IgD-negative memory B cell (primary cell): ENCODE measurements around the gene CYP2D6. TPM values are rescaled to one million over a fixed set of nuclear protein-coding genes. Genes with fewer than 3 reads are reported as not detected.

ENCODE experiments used
- H3K27ac Mint-ChIP-seq, 3 donors: one replicate each; pipeline ENCODE4 v1.8.0; 2020 to 2022; ENCODE audit warnings: mild to moderate bottlenecking in 3 of 3, mixed read lengths in 3 of 3, moderate library complexity in 1 of 3
- H3K27me3 Mint-ChIP-seq: one replicate; pipeline ENCODE4 v1.8.0; 2021; ENCODE audit warnings: mixed read lengths
- H3K36me3 Mint-ChIP-seq: one replicate; pipeline ENCODE4 v1.8.0; 2020; ENCODE audit warnings: mild to moderate bottlenecking, mixed read lengths
- H3K4me1 Mint-ChIP-seq, 3 donors: one replicate each; pipeline ENCODE4 v1.8.0; 2020 to 2022; ENCODE audit warnings: mixed read lengths in 3 of 3, mild to moderate bottlenecking in 1 of 3
- H3K4me3 Mint-ChIP-seq, 4 donors: one replicate each; pipeline ENCODE4 v1.8.0; 2020 to 2022; ENCODE audit warnings: mild to moderate bottlenecking in 4 of 4, mixed read lengths in 4 of 4, moderate library complexity in 3 of 4
- H3K9me3 Mint-ChIP-seq, 3 donors: one replicate each; pipeline ENCODE4 v1.8.0; 2020 to 2021; ENCODE audit warnings: mixed read lengths in 3 of 3, mild to moderate bottlenecking in 1 of 3
- polyA plus RNA-seq: library from polyadenylated mRNA; unstranded; fragments of 300-500 nt; fragmentation: Illumina TruSeq; gene quantifications from one replicate; pipeline ENCODE4 v1.2.3, GENCODE V29; 2021

CYP2D6 gene
- polyA plus RNA-seq, 1 donor from 2014 or later, result not detected

- H3K27me3 Mint-ChIP-seq, result no peaks in the 10 kb centered on the region
- H3K9me3 Mint-ChIP-seq, result no peaks in the 10 kb centered on the region
- H3K27ac Mint-ChIP-seq, result peak within 1 kb of the TSS; percentile 92 to 99 (median 99)
- H3K4me3 Mint-ChIP-seq, result peak within 1 kb of the TSS; percentile 95 to 99 (median 98)
- peaks cover 3% of the 10 kb centered on the region for H3K36me3 Mint-ChIP-seq
- H3K4me1 Mint-ChIP-seq, result peaks cover 15 to 30% (median 21%) of the 10 kb centered on the region in 3 donors
Observed at GRCh38 chr22:42090596-42091454, 39.8 kb downstream of the CYP2D6 start, which contains the start of gene NDUFA6. NDUFA6 (minus strand) TSS chr22:42090772; CDS start chr22:42090744, 28 bp downstream.

- H3K27ac Mint-ChIP-seq, result peak overlapping the region in 1 of 3 donors; percentile 83
- peak overlapping the region in 1 of 4 donors; percentile 74 for H3K4me3 Mint-ChIP-seq
Observed at GRCh38 chr22:42086051-42086450, 44.6 kb downstream of the CYP2D6 start.

DNA sequence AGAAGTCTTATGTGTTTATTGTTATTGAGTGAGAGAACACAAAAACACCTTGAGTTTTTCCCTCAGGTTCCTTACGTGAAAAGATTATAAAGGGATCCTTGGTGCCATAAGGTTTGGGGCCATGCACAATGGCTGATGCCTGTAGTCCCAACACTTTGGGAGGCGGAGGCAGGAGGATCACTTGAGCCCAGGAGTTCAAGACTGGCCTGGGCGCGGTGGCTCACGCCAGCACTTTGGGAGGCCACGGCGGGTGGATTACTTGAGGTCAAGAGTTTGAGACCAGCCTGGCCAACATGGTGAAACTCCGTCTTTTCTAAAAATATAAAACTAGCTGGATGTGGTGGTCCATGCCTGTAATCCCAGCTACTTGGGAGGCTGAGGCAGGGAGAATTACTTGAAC is 45.7 kb downstream of the CYP2D6 start:
- H3K4me1 Mint-ChIP-seq, result peaks cover 21 to 38% (median 29%) of the 10 kb centered on the region in 3 donors
- no peak overlapping the region for H3K27ac Mint-ChIP-seq
- H3K27me3 Mint-ChIP-seq, result no peaks in the 10 kb centered on the region
- no peaks in the 10 kb centered on the region for H3K9me3 Mint-ChIP-seq
- H3K36me3 Mint-ChIP-seq, result peaks cover 5% of the 10 kb centered on the region
- H3K4me3 Mint-ChIP-seq, result peak overlapping the region in 1 of 4 donors; percentile 71

More at GRCh38 chr22:42086051-42086450, 44.6 kb downstream of the CYP2D6 start:
- Mint-ChIP-seq H3K9me3 (no peaks in the 10 kb centered on the region), H3K36me3 (peaks cover 4% of the 10 kb centered on the region), H3K27me3 (no peaks in the 10 kb centered on the region), H3K4me1 (peaks cover 20 to 34% (median 33%) of the 10 kb centered on the region in 3 donors)

DNA sequence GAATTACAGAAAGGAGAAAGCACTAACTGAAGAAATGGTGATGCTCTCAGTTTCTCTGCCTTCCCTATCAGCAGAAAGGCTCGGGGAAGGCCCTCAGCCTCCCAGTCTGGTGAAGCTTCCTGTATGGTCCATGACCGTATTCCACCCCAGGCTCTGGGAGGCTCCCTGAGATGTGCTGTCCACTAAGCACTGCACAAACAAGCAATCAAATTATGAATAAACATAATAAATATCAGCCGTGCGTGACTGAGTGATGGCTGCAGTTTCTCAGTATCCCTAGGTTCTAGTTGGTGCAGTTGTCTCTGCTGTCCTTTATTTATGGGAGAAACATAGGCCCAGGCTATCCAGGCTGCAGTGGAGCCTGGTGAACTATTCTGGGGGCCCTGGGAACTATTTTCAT is 47.5 kb downstream of the CYP2D6 start:
- peak overlapping the region in 1 of 3 donors; percentile 23 for H3K27ac Mint-ChIP-seq
- peak overlapping the region in 1 of 4 donors; percentile 84 for H3K4me3 Mint-ChIP-seq
- peaks cover 5% of the 10 kb centered on the region for H3K36me3 Mint-ChIP-seq
- H3K27me3 Mint-ChIP-seq, result no peaks in the 10 kb centered on the region
- H3K9me3 Mint-ChIP-seq, result no peaks in the 10 kb centered on the region
- peaks cover 17 to 32% (median 25%) of the 10 kb centered on the region in 3 donors for H3K4me1 Mint-ChIP-seq

GRCh38 chr22:42080287-42080686 is 50.3 kb downstream of the CYP2D6 start:
- Mint-ChIP-seq H3K27me3 (no peaks in the 10 kb centered on the region), H3K36me3 (peaks cover 5% of the 10 kb centered on the region), H3K4me3 (peak overlapping the region; percentile 84 to 100 (median 96)), H3K27ac (peak overlapping the region; percentile 86 to 99 (median 99)), H3K9me3 (no peaks in the 10 kb centered on the region), H3K4me1 (peaks cover 13 to 28% (median 17%) of the 10 kb centered on the region in 3 donors)

- peak within 1 kb of the TSS; percentile 84 to 100 (median 96) for H3K4me3 Mint-ChIP-seq
- H3K27ac Mint-ChIP-seq, result peak within 1 kb of the TSS; percentile 86 to 99 (median 99)
- no peaks in the 10 kb centered on the region for H3K9me3 Mint-ChIP-seq
- H3K36me3 Mint-ChIP-seq, result peaks cover 5% of the 10 kb centered on the region
- no peaks in the 10 kb centered on the region for H3K27me3 Mint-ChIP-seq
- H3K4me1 Mint-ChIP-seq, result peaks cover 13 to 33% (median 16%) of the 10 kb centered on the region in 3 donors
Observed at GRCh38 chr22:42079319-42080251, 51.0 kb downstream of the CYP2D6 start, which contains the start of gene SMDT1. SMDT1 (plus strand) TSS chr22:42079700; CDS start chr22:42079769, 69 bp downstream.

DNA sequence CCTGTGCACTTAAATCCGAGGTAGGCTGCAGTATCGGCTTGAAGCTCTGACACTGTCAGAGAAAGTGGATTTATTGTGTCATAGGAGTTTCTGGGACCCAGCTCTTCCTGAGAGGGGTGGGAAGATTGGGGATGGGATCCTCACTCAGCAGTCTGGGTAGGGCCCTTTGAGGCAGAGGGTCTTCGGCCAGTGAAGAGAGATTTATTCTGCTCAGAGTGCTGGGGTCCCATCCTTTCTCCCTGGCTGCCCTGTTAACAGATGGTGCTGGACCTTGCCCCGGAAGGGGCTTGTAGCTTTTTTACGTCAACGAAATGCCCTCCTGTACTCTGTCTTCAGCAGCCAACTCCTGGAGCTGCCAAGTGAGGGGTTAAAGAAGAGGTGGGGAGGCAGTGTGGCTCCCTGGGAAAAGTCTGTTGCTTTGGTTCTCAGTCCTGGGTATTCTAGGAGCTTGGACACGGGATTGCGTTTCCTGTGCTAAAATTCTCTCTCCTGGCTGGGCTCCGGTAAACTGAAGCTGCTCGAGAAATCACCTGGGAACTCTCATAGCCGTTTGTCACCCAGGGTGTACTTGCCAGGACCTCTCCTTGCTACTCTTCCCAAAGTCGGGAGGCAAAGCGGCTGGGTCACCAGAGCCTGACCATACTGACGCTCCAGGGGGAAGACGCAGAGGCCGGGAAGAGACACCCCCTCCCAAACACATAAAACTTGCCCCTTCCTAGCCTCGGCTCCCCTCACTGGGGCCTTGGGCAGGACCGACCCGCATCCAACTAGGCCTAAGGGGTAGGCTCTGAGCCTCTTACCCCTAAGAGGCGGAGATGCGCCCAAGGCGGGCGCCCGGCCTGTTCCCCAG is 51.9 kb downstream of the CYP2D6 start:
- Mint-ChIP-seq H3K27ac (peak overlapping the region; percentile 86 to 99 (median 99)), H3K4me1 (peaks cover 10 to 29% (median 16%) of the 10 kb centered on the region in 3 donors), H3K27me3 (no peaks in the 10 kb centered on the region), H3K9me3 (no peaks in the 10 kb centered on the region), H3K4me3 (peak overlapping the region; percentile 84 to 100 (median 96)), H3K36me3 (peaks cover 5% of the 10 kb centered on the region)

DNA sequence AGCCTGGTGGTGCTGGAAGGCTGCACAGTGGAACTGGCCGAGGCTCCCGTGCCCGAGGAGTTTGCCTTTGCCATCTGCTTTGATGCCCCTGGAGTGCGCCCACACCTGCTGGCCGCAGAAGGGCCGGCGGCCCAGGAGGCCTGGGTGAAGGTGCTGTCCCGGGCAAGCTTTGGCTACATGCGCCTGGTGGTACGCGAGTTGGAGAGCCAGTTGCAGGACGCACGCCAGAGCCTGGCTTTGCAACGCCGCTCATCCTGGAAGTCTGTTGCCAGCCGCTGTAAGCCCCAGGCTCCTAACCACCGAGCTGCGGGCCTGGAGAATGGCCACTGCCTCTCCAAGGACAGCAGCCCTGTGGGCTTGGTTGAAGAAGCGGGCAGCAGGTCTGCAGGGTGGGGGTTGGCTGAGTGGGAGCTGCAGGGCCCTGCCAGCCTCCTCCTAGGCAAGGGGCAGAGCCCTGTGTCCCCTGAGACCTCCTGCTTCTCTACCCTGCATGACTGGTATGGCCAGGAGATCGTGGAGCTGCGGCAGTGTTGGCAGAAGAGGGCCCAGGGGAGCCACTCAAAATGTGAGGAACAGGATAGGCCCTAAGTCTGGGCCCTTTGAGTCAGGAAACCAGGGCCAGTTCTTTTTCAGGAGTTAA is 53.0 kb downstream of the CYP2D6 start:
- H3K9me3 Mint-ChIP-seq, result no peaks in the 10 kb centered on the region
- peak overlapping the region in 1 of 4 donors; percentile 26 for H3K4me3 Mint-ChIP-seq
- peaks cover 9 to 29% (median 20%) of the 10 kb centered on the region in 3 donors for H3K4me1 Mint-ChIP-seq
- no peaks in the 10 kb centered on the region for H3K27me3 Mint-ChIP-seq
- H3K27ac Mint-ChIP-seq, result peak overlapping the region in 2 of 3 donors; percentile 59 to 86
- H3K36me3 Mint-ChIP-seq, result peaks cover 5% of the 10 kb centered on the region

DNA sequence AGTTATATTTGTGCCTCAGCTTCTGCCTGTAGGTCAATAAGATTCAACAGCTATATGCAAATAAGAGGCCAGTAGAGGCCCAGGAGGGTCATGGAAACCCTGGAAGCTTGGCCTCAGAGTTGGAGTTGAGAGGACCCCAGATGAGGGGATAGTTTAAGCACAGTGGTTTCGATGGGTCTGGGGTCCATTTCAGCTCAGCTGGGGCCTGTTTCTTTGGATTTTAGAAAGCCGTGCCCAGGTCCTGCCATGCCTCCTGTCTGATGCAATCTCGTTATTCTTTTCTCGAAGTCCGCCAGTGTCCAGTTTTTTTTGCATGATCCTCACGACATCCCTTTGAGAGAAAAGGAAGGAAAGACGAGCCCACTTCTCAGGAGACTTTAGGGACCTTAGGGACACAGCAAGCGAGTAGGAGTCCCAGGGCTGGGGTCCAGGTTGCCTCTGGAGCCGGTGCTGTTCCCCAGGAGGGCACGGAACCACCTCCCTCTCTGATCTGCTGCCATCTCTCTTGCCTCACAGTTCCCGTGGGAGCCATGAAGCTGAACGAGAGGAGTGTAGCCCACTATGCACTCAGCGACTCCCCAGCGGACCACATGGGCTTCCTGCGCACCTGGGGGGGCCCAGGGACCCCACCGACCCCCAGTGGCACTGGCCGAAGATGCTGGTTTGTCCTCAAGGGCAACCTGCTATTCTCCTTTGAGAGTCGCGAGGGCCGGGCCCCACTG is 53.7 kb downstream of the CYP2D6 start:
- no peak overlapping the region for H3K27ac Mint-ChIP-seq
- peaks cover 9 to 26% (median 16%) of the 10 kb centered on the region in 3 donors for H3K4me1 Mint-ChIP-seq
- peaks cover 3% of the 10 kb centered on the region for H3K36me3 Mint-ChIP-seq
- peak overlapping the region in 1 of 4 donors; percentile 26 for H3K4me3 Mint-ChIP-seq
- no peaks in the 10 kb centered on the region for H3K9me3 Mint-ChIP-seq
- no peaks in the 10 kb centered on the region for H3K27me3 Mint-ChIP-seq

Other genes starting within 250 kb of the CYP2D6 start
- 1.7 TPM for gene SHISA8, start 215.7 kb downstream of the CYP2D6 start, polyA plus RNA-seq
- gene TNFRSF13C, start 204.0 kb downstream of the CYP2D6 start, polyA plus RNA-seq, result 80.6 TPM
- gene CENPM, start 183.7 kb downstream of the CYP2D6 start, polyA plus RNA-seq, result 28.7 TPM
- gene SEPTIN3, start 161.4 kb downstream of the CYP2D6 start, polyA plus RNA-seq, result 0.05 TPM
- gene WBP2NL, start 132.0 kb downstream of the CYP2D6 start, polyA plus RNA-seq, result 1.3 TPM
- gene NAGA, start 60.0 kb downstream of the CYP2D6 start, polyA plus RNA-seq, result 14.4 TPM
- 1.6 TPM for gene PHETA2, start 56.6 kb downstream of the CYP2D6 start, polyA plus RNA-seq
- gene SMDT1, start 51.1 kb downstream of the CYP2D6 start, polyA plus RNA-seq, result 248 TPM
- 121 TPM for gene NDUFA6, start 40.0 kb downstream of the CYP2D6 start, polyA plus RNA-seq
- 1.4 TPM for gene TCF20, start 139.8 kb upstream of the CYP2D6 start, polyA plus RNA-seq